Measurements from ENCODE around the gene COX14. TPM values are rescaled to one million over a fixed set of nuclear protein-coding genes. Genes with fewer than 3 reads are reported as not detected.

The COX14 gene
- total RNA-seq, 1 experiment from 2014 or later: 31.9 TPM

- no peak overlapping the region for H4K5ac ChIP-seq (ENCODE audit: insufficient read length, low read depth, low read length)
- no peaks in the 10 kb centered on the region for H3K23me2 ChIP-seq (ENCODE audit: insufficient read length, low read depth, low read length, poor library complexity, severe bottlenecking)
- H3K27ac ChIP-seq (ENCODE audit: insufficient read length, low read depth, low read length): no peak overlapping the region
- H3K4me3 Mint-ChIP-seq: no peak overlapping the region
- H3K4me1 Mint-ChIP-seq: peaks cover 15 to 31% of the 10 kb centered on the region in 2 experiments
- no peaks in the 10 kb centered on the region for H3K9me3 Mint-ChIP-seq
- H3K56ac ChIP-seq (ENCODE audit: insufficient read length, low read depth, low read length): no peak overlapping the region
- no peak overlapping the region for H3K4ac ChIP-seq (ENCODE audit: low read depth, low read length)
- H3K27me3 ChIP-seq (ENCODE audit: insufficient read depth, low read length): no peaks in the 10 kb centered on the region
- no peak overlapping the region for H3T11ph ChIP-seq (ENCODE audit: low read length)
- no peaks in the 10 kb centered on the region for H3K79me2 ChIP-seq (ENCODE audit: insufficient read depth, low read length)
- H3K79me1 ChIP-seq (ENCODE audit: insufficient read depth, low read depth, low read length, poor library complexity, severe bottlenecking): no peaks in the 10 kb centered on the region
- no peak overlapping the region for H3K23ac ChIP-seq (ENCODE audit: insufficient read length, low read depth, low read length)
- H4K20me1 ChIP-seq (ENCODE audit: control insufficient read depth, insufficient read depth, insufficient read length): no peaks in the 10 kb centered on the region
- no peaks in the 10 kb centered on the region for H3K4me1 ChIP-seq (ENCODE audit: insufficient read depth, low read length)
- no peak overlapping the region for H2AK5ac ChIP-seq (ENCODE audit: insufficient read length, low read length)
- TF ChIP-seq CTCF (conservative IDR thresholded peaks at IDR 0.05): no peak
- no peak overlapping the region for H2BK12ac ChIP-seq (ENCODE audit: insufficient read length, low read depth, low read length)
- no peak overlapping the region for H3K18ac ChIP-seq (ENCODE audit: insufficient read length, low read depth, low read length)
- no peak overlapping the region for H3K14ac ChIP-seq (ENCODE audit: insufficient read depth, low read length)
- no peak overlapping the region for H3K9ac ChIP-seq (ENCODE audit: extremely low read depth, insufficient read length, low read length)
- no peak overlapping the region for H2BK15ac ChIP-seq (ENCODE audit: low read depth, low read length)
- H3K36me3 Mint-ChIP-seq (ENCODE audit: insufficient read depth in 1 of 3, low read depth in 3 of 3): no peaks in the 10 kb centered on the region; a peak in 1 of 7 replicates
- H4K91ac ChIP-seq (ENCODE audit: insufficient read length, low read depth, low read length): no peak overlapping the region
- no peaks in the 10 kb centered on the region for H3K9me3 ChIP-seq (ENCODE audit: control insufficient read depth, low read depth, low read length)
- H2BK20ac ChIP-seq (ENCODE audit: low read depth, low read length, poor library complexity, severe bottlenecking): no peak overlapping the region
- no peak overlapping the region for H2AFZ ChIP-seq (ENCODE audit: low read length)
- no peak overlapping the region for H4K8ac ChIP-seq (replicated peaks; ENCODE audit: insufficient read length, low read depth, low read length)
- WGBS (ENCODE audit: extremely low coverage, insufficient read length, low lambda C conversion rate): no CpG with 5 or more reads among the region's 12 CpGs
- peak overlapping the region in 1 of 3 experiments; percentile 1; a peak in 2 of 7 replicates for H3K27ac Mint-ChIP-seq
- H3K27me3 Mint-ChIP-seq (ENCODE audit: low read depth): peaks cover 17% of the 10 kb centered on the region
- no peak overlapping the region for H3K4me2 ChIP-seq (ENCODE audit: insufficient read depth, insufficient read length, low read length)
- H2BK120ac ChIP-seq (ENCODE audit: low read depth, low read length, poor library complexity, severe bottlenecking): no peak overlapping the region
- DNase-seq: no peak
- H2BK5ac ChIP-seq (ENCODE audit: insufficient read length, low read length): no peak overlapping the region
Measured at GRCh38 chr12:50077099-50077498, 34.9 kb upstream of the COX14 start.

All from H9 (cell line).